ENCODE results near the gene DLEC1.

DNA sequence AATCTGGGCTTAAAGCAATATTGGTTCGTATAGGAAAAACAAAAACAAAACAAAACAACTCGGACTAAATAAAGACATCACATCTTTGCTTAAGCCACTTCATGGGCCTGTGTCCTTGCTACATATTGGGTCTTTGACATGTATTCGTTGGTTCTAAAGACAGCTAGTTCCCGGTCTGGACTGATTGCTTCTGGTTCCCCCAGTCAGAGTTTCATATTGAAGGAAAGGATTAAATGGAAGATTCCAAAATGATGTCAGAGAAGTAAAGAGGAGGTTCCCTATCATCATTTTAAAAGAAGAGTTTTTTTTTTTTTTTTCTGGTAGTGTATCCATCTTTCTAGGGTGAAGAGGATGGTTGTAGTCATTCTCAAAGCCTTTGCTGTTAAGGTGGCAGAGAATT, 128.6 kb downstream of the DLEC1 start:
- TF ChIP-seq, protein P1, sequence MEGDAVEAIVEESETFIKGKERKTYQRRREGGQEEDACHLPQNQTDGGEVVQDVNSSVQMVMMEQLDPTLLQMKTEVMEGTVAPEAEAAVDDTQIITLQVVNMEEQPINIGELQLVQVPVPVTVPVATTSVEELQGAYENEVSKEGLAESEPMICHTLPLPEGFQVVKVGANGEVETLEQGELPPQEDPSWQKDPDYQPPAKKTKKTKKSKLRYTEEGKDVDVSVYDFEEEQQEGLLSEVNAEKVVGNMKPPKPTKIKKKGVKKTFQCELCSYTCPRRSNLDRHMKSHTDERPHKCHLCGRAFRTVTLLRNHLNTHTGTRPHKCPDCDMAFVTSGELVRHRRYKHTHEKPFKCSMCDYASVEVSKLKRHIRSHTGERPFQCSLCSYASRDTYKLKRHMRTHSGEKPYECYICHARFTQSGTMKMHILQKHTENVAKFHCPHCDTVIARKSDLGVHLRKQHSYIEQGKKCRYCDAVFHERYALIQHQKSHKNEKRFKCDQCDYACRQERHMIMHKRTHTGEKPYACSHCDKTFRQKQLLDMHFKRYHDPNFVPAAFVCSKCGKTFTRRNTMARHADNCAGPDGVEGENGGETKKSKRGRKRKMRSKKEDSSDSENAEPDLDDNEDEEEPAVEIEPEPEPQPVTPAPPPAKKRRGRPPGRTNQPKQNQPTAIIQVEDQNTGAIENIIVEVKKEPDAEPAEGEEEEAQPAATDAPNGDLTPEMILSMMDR (IDR thresholded peaks at IDR 0.05), result no peak
- no peak for TF ChIP-seq POLR2A (IDR thresholded peaks at IDR 0.05)
